CD14-positive monocyte (primary cell): ENCODE measurements around the gene PPFIBP2. TPM values are rescaled to one million over a fixed set of nuclear protein-coding genes. Genes with fewer than 3 reads are reported as not detected.

Source experiments
- DNase-seq, 3 donors: peaks; one replicate each; pipeline ENCODE4 v3.0.0-alpha.2; 2011 to 2022
- H2AFZ ChIP-seq: 2 replicates; pipeline ENCODE4 v1.6.0; 2012; ENCODE audit warnings: mild to moderate bottlenecking, low read depth, low read length, inconsistent platforms; ENCODE audit not compliant: insufficient read depth, poor library complexity, severe bottlenecking
- H3K27ac ChIP-seq, 2 donors: 1 replicate in 1 of 2; 2 replicates in 1 of 2; pipeline ENCODE4 v1.5.1; 2012 to 2013; ENCODE audit warnings: low read length in 2 of 2, control low read depth in 1 of 2, inconsistent platforms in 1 of 2, low read depth in 1 of 2, mild to moderate bottlenecking in 1 of 2
- H3K27me3 ChIP-seq, 2 donors: one replicate each; pipeline versions ENCODE4 v1.6.0 to v1.6.1; 2011 to 2013; ENCODE audit warnings: low read length in 2 of 2; ENCODE audit not compliant: control insufficient read depth in 2 of 2, insufficient read depth in 2 of 2
- H3K36me3 ChIP-seq, 2 donors: replicated peaks in 1 of 2; 1 replicate in 1 of 2; 2 replicates in 1 of 2; pipeline versions ENCODE4 v1.5.1 to v1.6.1; 2012 to 2013; ENCODE audit warnings: low read length in 2 of 2, control low read depth in 1 of 2, inconsistent platforms in 1 of 2, mild to moderate bottlenecking in 1 of 2; ENCODE audit not compliant: insufficient read depth in 2 of 2, control insufficient read depth in 1 of 2
- H3K4me1 ChIP-seq, 2 donors: 1 replicate in 1 of 2; 2 replicates in 1 of 2; pipeline versions ENCODE4 v1.5.1 to v1.6.1; 2012 to 2013; ENCODE audit warnings: low read length in 2 of 2, control low read depth in 1 of 2, inconsistent platforms in 1 of 2, mild to moderate bottlenecking in 1 of 2, moderate library complexity in 1 of 2; ENCODE audit not compliant: insufficient read depth in 2 of 2, control insufficient read depth in 1 of 2
- H3K4me2 ChIP-seq: replicated peaks from 2 replicates; pipeline ENCODE3; 2012; ENCODE audit warnings: low read length, moderate library complexity, mild to moderate bottlenecking; ENCODE audit not compliant: poor library complexity, severe bottlenecking; ENCODE audit errors: extremely low read depth
- H3K4me3 ChIP-seq, 3 experiments: fragments of 200-600 bp in 1 of 3; sonication (generic) in 1 of 3; replicated peaks in 1 of 3; 1 replicate in 2 of 3; 2 replicates in 1 of 3; pipeline ENCODE4 v1.5.1; 2011 to 2013; ENCODE audit warnings: low read length in 3 of 3, mild to moderate bottlenecking in 3 of 3, control low read depth in 2 of 3, low read depth in 2 of 3, inconsistent platforms in 1 of 3, moderate library complexity in 1 of 3
- H3K79me2 ChIP-seq: 2 replicates; pipeline ENCODE4 v1.6.0; 2012; ENCODE audit warnings: mild to moderate bottlenecking, control low read depth, inconsistent platforms, low read length, moderate library complexity; ENCODE audit not compliant: insufficient read depth
- H3K9ac ChIP-seq: 2 replicates; pipeline ENCODE4 v1.6.0; 2017; ENCODE audit warnings: low read length, mild to moderate bottlenecking; ENCODE audit not compliant: insufficient read depth, poor library complexity, severe bottlenecking
- H3K9me3 ChIP-seq, 2 donors: replicated peaks in 1 of 2; 1 replicate in 1 of 2; 2 replicates in 1 of 2; pipeline versions ENCODE4 v1.5.1 to v1.6.1; 2012 to 2013; ENCODE audit warnings: low read length in 2 of 2, control low read depth in 1 of 2; ENCODE audit not compliant: control insufficient read depth in 1 of 2, insufficient read depth in 1 of 2
- H4K20me1 ChIP-seq: 2 replicates; pipeline ENCODE4 v1.6.0; 2012; ENCODE audit warnings: mild to moderate bottlenecking, low read length, control low read depth, moderate library complexity; ENCODE audit not compliant: insufficient read depth
- H3K27ac Mint-ChIP-seq, 7 donors: one replicate each; pipeline ENCODE4 v1.8.0; 2020; ENCODE audit warnings: mild to moderate bottlenecking in 7 of 7, mixed read lengths in 7 of 7, moderate library complexity in 6 of 7, inconsistent platforms in 2 of 7
- H3K27me3 Mint-ChIP-seq, 3 donors: one replicate each; pipeline ENCODE4 v1.8.0; 2021 to 2022; ENCODE audit warnings: low read depth in 3 of 3, mild to moderate bottlenecking in 3 of 3, mixed read lengths in 3 of 3, moderate library complexity in 3 of 3, inconsistent platforms in 1 of 3
- H3K36me3 Mint-ChIP-seq, 2 donors: one replicate each; pipeline ENCODE4 v1.8.0; 2020; ENCODE audit warnings: mixed read lengths in 2 of 2, inconsistent platforms in 1 of 2, mild to moderate bottlenecking in 1 of 2
- H3K4me1 Mint-ChIP-seq: one replicate; pipeline ENCODE4 v1.8.0; 2020; ENCODE audit warnings: mild to moderate bottlenecking, mixed read lengths
- H3K4me3 Mint-ChIP-seq, 2 donors: one replicate each; pipeline ENCODE4 v1.8.0; 2020; ENCODE audit warnings: mild to moderate bottlenecking in 2 of 2, mixed read lengths in 2 of 2, moderate library complexity in 1 of 2
- H3K9me3 Mint-ChIP-seq, 7 donors: one replicate each; pipeline ENCODE4 v1.8.0; 2020 to 2022; ENCODE audit warnings: mixed read lengths in 7 of 7, mild to moderate bottlenecking in 6 of 7, moderate library complexity in 6 of 7, inconsistent platforms in 2 of 7
- CTCF ChIP-seq: fragments of 200-600 bp; IDR thresholded peaks from one replicate; pipeline ENCODE4 v1.8.0; 2022; ENCODE audit warnings: antibody characterized with exemption, mild to moderate bottlenecking
- WGBS: methylation state at CpG from one replicate; pipeline ENCODE4 v1.1.5; 2013; ENCODE audit warnings: missing lambda C conversion rate; ENCODE audit not compliant: insufficient coverage; 5-methylcytosine and 5-hydroxymethylcytosine counted together
- intact Hi-C, 2 donors: fragments of 100-400 bp; cut with micrococcal nuclease; formaldehyde crosslinking; loops; one replicate each; pipeline versions ENCODE4 v1.15.0 to v1.15.1; 2023
- polyA plus RNA-seq, 3 donors: library from polyadenylated mRNA; depleted of rRNA in 1 of 3; unstranded in 2 of 3; stranded (reverse) in 1 of 3; fragments of 300-500 nt in 2 of 3; fragments of >200 nt in 1 of 3; fragmentation: Illumina TruSeq in 2 of 3; gene quantifications; 1 replicate in 2 of 3; 2 replicates in 1 of 3; pipeline ENCODE4 v1.2.3, GENCODE V29; 2012 to 2021

PPFIBP2 gene
- polyA plus RNA-seq, 3 donors, result 5.9 to 41.6 (median 8.6) TPM

- Histone ChIP-seq H3K79me2 (no peaks in the 10 kb centered on the region), H3K9ac (no peak overlapping the region), H3K4me2 (no peak overlapping the region), H3K27ac (no peak overlapping the region), H3K9me3 (no peaks in the 10 kb centered on the region), H3K27me3 (no peaks in the 10 kb centered on the region), H3K4me3 (no peak overlapping the region), H4K20me1 (peaks cover 8% of the 10 kb centered on the region), H3K36me3 (peaks cover 61 to 97% of the 10 kb centered on the region in 2 donors), H3K4me1 (peaks cover 8 to 15% of the 10 kb centered on the region in 2 donors), H2AFZ (no peak overlapping the region)
- no peak overlapping the region for H3K27ac Mint-ChIP-seq
- TF ChIP-seq CTCF, result no peak
- no peak for DNase-seq
- peaks cover 93 to 95% of the 10 kb centered on the region in 2 donors for H3K36me3 Mint-ChIP-seq
- H3K9me3 Mint-ChIP-seq, result peaks cover 0 to 2% (median 0%) of the 10 kb centered on the region in 7 donors
- H3K27me3 Mint-ChIP-seq, result peaks cover 0 to 5% (median 3%) of the 10 kb centered on the region in 3 donors
- peaks cover 10% of the 10 kb centered on the region for H3K4me1 Mint-ChIP-seq
- no CpG with 5 or more reads among the region's 2 CpGs for WGBS
- H3K4me3 Mint-ChIP-seq, result no peak overlapping the region
- intact Hi-C loops, result no loop called here
Measured at GRCh38 chr11:7646866-7647265, 133.1 kb downstream of the PPFIBP2 start.

GRCh38 chr11:7648264-7648663 is 134.5 kb downstream of the PPFIBP2 start:
- Histone ChIP-seq H4K20me1 (peaks cover 12% of the 10 kb centered on the region), H3K9me3 (no peaks in the 10 kb centered on the region), H3K36me3 (peaks cover 61 to 97% of the 10 kb centered on the region in 2 donors), H3K4me1 (peaks cover 8 to 15% of the 10 kb centered on the region in 2 donors), H3K4me2 (no peak overlapping the region), H2AFZ (no peak overlapping the region), H3K27ac (no peak overlapping the region), H3K27me3 (no peaks in the 10 kb centered on the region), H3K9ac (no peak overlapping the region), H3K79me2 (no peaks in the 10 kb centered on the region), H3K4me3 (no peak overlapping the region)
- Mint-ChIP-seq H3K36me3 (peaks cover 94 to 96% of the 10 kb centered on the region in 2 donors), H3K4me1 (peaks cover 10% of the 10 kb centered on the region), H3K4me3 (no peak overlapping the region), H3K27me3 (peaks cover 0 to 5% (median 3%) of the 10 kb centered on the region in 3 donors), H3K27ac (no peak overlapping the region), H3K9me3 (peaks cover 0 to 2% (median 0%) of the 10 kb centered on the region in 7 donors)
- WGBS, result no CpG with 5 or more reads among the region's 3 CpGs
- intact Hi-C loops, result no loop called here
- TF ChIP-seq CTCF, result no peak
- no peak for DNase-seq
